GM12801 (cell line): ENCODE measurements around the gene EMP1.

ENCODE experiments used
- CTCF ChIP-seq: IDR thresholded peaks from one replicate; pipeline ENCODE4 v1.5.1; 2011; ENCODE audit warnings: control low read depth; ENCODE audit not compliant: insufficient read length; ENCODE audit errors: extremely low read depth

The EMP1 gene

GRCh38 chr12:13154027-13154538, 42.4 kb upstream of the EMP1 start:
- TF ChIP-seq CTCF, result no peak

DNA sequence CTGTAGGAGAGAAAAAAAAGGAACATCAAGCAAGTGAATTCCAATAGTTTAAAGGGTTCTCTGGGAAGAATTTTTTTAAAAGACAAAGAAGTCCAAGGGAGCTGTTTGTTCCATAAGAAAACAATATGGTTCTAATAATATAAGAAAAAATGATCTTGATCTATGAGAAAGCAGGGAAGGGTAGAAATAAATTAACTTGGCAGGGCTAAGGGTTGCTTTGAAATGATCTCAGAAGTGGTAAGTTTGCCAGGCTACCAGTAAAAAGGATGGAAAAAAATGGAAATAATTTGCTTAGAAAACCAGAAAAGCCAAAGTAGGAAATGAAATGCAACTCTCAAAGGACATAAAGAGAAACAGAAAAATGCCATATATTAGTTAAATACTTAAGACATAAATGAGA, 41.7 kb upstream of the EMP1 start:
- no peak for TF ChIP-seq CTCF

DNA sequence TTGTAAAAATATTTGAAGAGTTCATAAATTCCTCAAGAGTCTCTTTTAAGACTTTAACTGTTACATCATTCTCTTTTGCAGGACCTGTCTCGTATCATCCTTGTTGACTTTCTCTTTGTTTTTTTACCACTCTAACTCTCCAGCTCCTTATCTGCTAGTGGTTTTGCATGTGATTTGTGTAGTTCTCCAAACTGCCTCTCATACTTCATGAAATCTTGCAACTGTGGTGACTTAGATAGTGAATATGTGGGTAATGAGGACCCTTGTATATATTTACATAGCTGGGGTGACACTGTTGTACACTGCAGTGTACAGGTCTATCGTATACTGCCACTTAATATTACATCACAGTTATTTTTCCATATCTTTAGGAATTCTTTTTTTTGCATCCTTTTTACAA, 40.2 kb upstream of the EMP1 start:
- TF ChIP-seq CTCF, result no peak

GRCh38 chr12:13161172-13161571, 35.4 kb upstream of the EMP1 start:
- TF ChIP-seq CTCF, result no peak

GRCh38 chr12:13162904-13163303, 33.6 kb upstream of the EMP1 start:
- TF ChIP-seq CTCF, result no peak

DNA sequence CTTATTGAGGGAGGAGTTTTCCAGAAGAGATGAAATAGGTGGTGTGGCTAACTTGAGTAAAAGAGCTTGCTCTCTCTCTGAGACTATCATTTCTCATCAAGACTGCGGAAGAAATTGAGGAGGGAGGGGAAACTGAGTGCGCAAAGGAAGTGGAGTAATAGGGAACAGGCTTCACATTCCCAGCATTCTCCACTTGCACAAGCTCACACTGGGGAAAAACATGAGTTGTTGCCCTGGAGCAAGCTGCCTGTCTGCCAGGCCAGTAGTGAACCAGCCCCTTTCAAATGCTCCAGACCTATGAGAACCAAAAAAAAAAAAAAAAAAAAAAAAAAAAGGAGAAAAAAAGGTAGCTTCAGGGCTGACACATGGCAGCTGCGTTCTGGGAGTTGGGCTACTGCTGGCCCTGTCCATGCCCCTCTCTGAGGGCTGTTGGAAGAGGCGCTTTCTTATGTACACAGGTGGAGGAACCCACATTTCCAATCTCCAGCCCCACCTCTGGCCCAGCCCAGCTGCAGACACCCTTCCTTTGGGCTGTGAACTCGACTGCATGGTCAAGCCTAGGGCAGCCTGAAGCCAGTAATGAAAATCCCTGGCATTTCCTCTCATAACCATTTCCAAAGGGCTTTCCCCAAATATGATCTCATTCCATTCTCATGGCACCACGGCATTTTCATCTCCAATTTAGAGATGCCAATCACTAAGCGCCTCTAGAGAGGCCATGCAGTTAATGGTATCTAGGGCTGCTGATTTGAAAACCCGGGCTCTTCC, 32.5 kb upstream of the EMP1 start:
- no peak for TF ChIP-seq CTCF

GRCh38 chr12:13164921-13165616, 31.5 kb upstream of the EMP1 start:
- TF ChIP-seq CTCF, result no peak
